HG03558 (cell line): ENCODE data around the gene PRDM15.
A peak's percentile ranks its signal among the peaks of the same experiment; 100 is the strongest.

ENCODE experiments used
- ATAC-seq: cut with Tn5 transposase; IDR thresholded peaks from one replicate; pipeline ENCODE4 v1.9.1; 2021; ENCODE audit warnings: moderate number of reproducible peaks; ENCODE audit not compliant: unreplicated experiment; ENCODE audit errors: extremely low read depth

PRDM15 gene

GRCh38 chr21:41879190-41879998 lies at the start of gene PRDM15:
Gene PRDM15 (minus strand): TSS chr21:41879344. CDS start chr21:41860363, 18,981 bp downstream.
- peak; percentile 29 for ATAC-seq

GRCh38 chr21:41928621-41929220 lies 49.6 kb upstream of the PRDM15 start:
- peak; percentile 39 for ATAC-seq

GRCh38 chr21:41927727-41928409 lies 48.7 kb upstream of the PRDM15 start:
- ATAC-seq, result no peak

- no peak for ATAC-seq
These were observed 47.6 kb upstream of the PRDM15 start for GRCh38 chr21:41926807-41927171.

GRCh38 chr21:41926117-41926806 lies 47.1 kb upstream of the PRDM15 start:
- ATAC-seq, result no peak

- no peak for ATAC-seq
These were observed 46.6 kb upstream of the PRDM15 start for GRCh38 chr21:41925767-41926116.

- ATAC-seq, result no peak
These were observed 45.2 kb upstream of the PRDM15 start for GRCh38 chr21:41924368-41924754.

GRCh38 chr21:41923631-41924367 lies 44.7 kb upstream of the PRDM15 start:
- no peak for ATAC-seq

- ATAC-seq, result no peak
These were observed 44.0 kb upstream of the PRDM15 start for GRCh38 chr21:41923186-41923585.

- ATAC-seq, result no peak
These were observed 41.9 kb upstream of the PRDM15 start for GRCh38 chr21:41921021-41921420.

GRCh38 chr21:41920476-41920875 lies 41.3 kb upstream of the PRDM15 start:
- no peak for ATAC-seq

GRCh38 chr21:41919666-41920398 lies 40.7 kb upstream of the PRDM15 start:
- no peak for ATAC-seq

GRCh38 chr21:41918561-41919358 lies 39.6 kb upstream of the PRDM15 start:
- no peak for ATAC-seq

GRCh38 chr21:41917531-41917930 lies 38.4 kb upstream of the PRDM15 start:
- no peak for ATAC-seq

- no peak for ATAC-seq
These were observed 37.8 kb upstream of the PRDM15 start for GRCh38 chr21:41916888-41917433.

- ATAC-seq, result no peak
These were observed 35.8 kb upstream of the PRDM15 start for GRCh38 chr21:41914965-41915364.

- ATAC-seq, result no peak
These were observed 35.2 kb upstream of the PRDM15 start for GRCh38 chr21:41914358-41914757.

- no peak for ATAC-seq
These were observed 34.1 kb upstream of the PRDM15 start for GRCh38 chr21:41913230-41913629.
